Nephron (organoid): ENCODE data around the gene PRKG1.

Experiments
- H3K27ac Mint-ChIP-seq, 3 experiments: 2 replicates each; pipeline ENCODE4 v1.8.0; 2020; ENCODE audit warnings: mixed read lengths in 3 of 3, mild to moderate bottlenecking in 2 of 3, moderate library complexity in 1 of 3
- H3K27me3 Mint-ChIP-seq: 2 replicates; pipeline ENCODE4 v1.8.0; 2021; ENCODE audit warnings: low read depth, mild to moderate bottlenecking, moderate library complexity, mixed read lengths
- H3K36me3 Mint-ChIP-seq: 2 replicates; pipeline ENCODE4 v1.8.0; 2020; ENCODE audit warnings: low read depth, mixed read lengths
- H3K4me1 Mint-ChIP-seq: 2 replicates; pipeline ENCODE4 v1.8.0; 2020; ENCODE audit warnings: mixed read lengths
- H3K4me3 Mint-ChIP-seq, 3 experiments: 2 replicates each; pipeline ENCODE4 v1.8.0; 2020; ENCODE audit warnings: mild to moderate bottlenecking in 3 of 3, mixed read lengths in 3 of 3, moderate library complexity in 2 of 3
- H3K9me3 Mint-ChIP-seq: 2 replicates; pipeline ENCODE4 v1.8.0; 2020; ENCODE audit warnings: mixed read lengths
- CTCF ChIP-seq, 3 experiments: fragments of 200-600 bp; sonication (generic); IDR thresholded peaks; one replicate each; pipeline ENCODE4 v1.5.0; 2021; ENCODE audit warnings: antibody characterized with exemption in 3 of 3; ENCODE audit not compliant: unreplicated experiment in 3 of 3

PRKG1 gene

GRCh38 chr10:51034769-51035168 lies 39.5 kb upstream of the PRKG1 start:
- no peak for TF ChIP-seq CTCF (IDR thresholded peaks at IDR 0.05; ENCODE audit: unreplicated experiment in 3 of 3)
- Mint-ChIP-seq H3K27ac (no peak overlapping the region), H3K4me3 (no peak overlapping the region), H3K4me1 (peaks cover 40% of the 10 kb centered on the region), H3K9me3 (no peaks in the 10 kb centered on the region), H3K27me3 (no peaks in the 10 kb centered on the region), H3K36me3 (no peaks in the 10 kb centered on the region)

GRCh38 chr10:51035344-51035743 lies 38.9 kb upstream of the PRKG1 start:
- H3K27ac Mint-ChIP-seq: no peak overlapping the region
- no peak for TF ChIP-seq CTCF (IDR thresholded peaks at IDR 0.05; ENCODE audit: unreplicated experiment in 3 of 3)
- no peak overlapping the region for H3K4me3 Mint-ChIP-seq
- H3K27me3 Mint-ChIP-seq: no peaks in the 10 kb centered on the region
- H3K4me1 Mint-ChIP-seq: peaks cover 39% of the 10 kb centered on the region
- H3K9me3 Mint-ChIP-seq: no peaks in the 10 kb centered on the region
- H3K36me3 Mint-ChIP-seq: no peaks in the 10 kb centered on the region

- no peaks in the 10 kb centered on the region for H3K27me3 Mint-ChIP-seq
- H3K36me3 Mint-ChIP-seq: no peaks in the 10 kb centered on the region
- no peak overlapping the region for H3K4me3 Mint-ChIP-seq
- peaks cover 12% of the 10 kb centered on the region for H3K4me1 Mint-ChIP-seq
- TF ChIP-seq CTCF (IDR thresholded peaks at IDR 0.05; ENCODE audit: unreplicated experiment in 3 of 3): no peak
- H3K27ac Mint-ChIP-seq: no peak overlapping the region
- H3K9me3 Mint-ChIP-seq: no peaks in the 10 kb centered on the region
Observed at GRCh38 chr10:51045871-51046270, 28.4 kb upstream of the PRKG1 start.

- no peak overlapping the region for H3K27ac Mint-ChIP-seq
- H3K4me1 Mint-ChIP-seq: peaks cover 20% of the 10 kb centered on the region
- no peak for TF ChIP-seq CTCF (IDR thresholded peaks at IDR 0.05; ENCODE audit: unreplicated experiment in 3 of 3)
- no peaks in the 10 kb centered on the region for H3K27me3 Mint-ChIP-seq
- no peak overlapping the region for H3K4me3 Mint-ChIP-seq
- no peaks in the 10 kb centered on the region for H3K9me3 Mint-ChIP-seq
- no peaks in the 10 kb centered on the region for H3K36me3 Mint-ChIP-seq
Observed at GRCh38 chr10:51046654-51047053, 27.6 kb upstream of the PRKG1 start.

- peaks cover 27% of the 10 kb centered on the region for H3K4me1 Mint-ChIP-seq
- no peaks in the 10 kb centered on the region for H3K36me3 Mint-ChIP-seq
Observed at GRCh38 chr10:51047857-51048256, 26.4 kb upstream of the PRKG1 start.

More at GRCh38 chr10:51047857-51048256, 26.4 kb upstream of the PRKG1 start:
- peak in 2 of 3 experiments; percentile 21 to 24 for TF ChIP-seq CTCF (IDR thresholded peaks at IDR 0.05; ENCODE audit: unreplicated experiment in 3 of 3)
- no peak overlapping the region for H3K4me3 Mint-ChIP-seq
- no peaks in the 10 kb centered on the region for H3K27me3 Mint-ChIP-seq
- no peaks in the 10 kb centered on the region for H3K9me3 Mint-ChIP-seq
- H3K27ac Mint-ChIP-seq: no peak overlapping the region
